Prostate gland (tissue), 1 donor: ENCODE measurements around the gene NAV2.

Experiments used
- POLR2A ChIP-seq: fragments of 450-650 bp; IDR thresholded peaks from one replicate; pipeline ENCODE4 v1.6.1; 2016; ENCODE audit warnings: antibody characterized with exemption, mild to moderate bottlenecking
- POLR2AphosphoS5 ChIP-seq: sonication (generic); formaldehyde crosslinking; IDR thresholded peaks from one replicate; pipeline ENCODE4 v1.6.1; 2017; ENCODE audit warnings: antibody characterized with exemption

DNA sequence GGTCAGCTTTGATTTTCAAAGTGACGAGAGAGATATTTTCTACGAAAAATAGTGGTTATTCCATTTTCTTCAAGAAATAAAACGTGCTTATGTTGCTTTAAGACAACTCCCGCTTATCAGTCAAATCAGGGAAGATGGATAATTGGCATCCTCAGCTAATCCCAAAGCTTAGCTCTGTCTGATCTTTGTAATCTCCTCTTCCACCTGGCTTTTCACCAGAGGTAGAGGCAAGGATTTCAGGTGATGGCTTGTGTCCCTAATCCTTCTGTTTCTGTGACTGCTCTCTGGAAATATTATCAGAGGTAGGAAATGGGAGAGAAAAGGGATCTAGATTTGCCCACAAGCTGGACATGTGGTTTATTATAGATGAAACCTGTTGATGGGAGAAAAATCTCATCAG lies 368.7 kb downstream of the NAV2 start:
- TF ChIP-seq POLR2A: no peak
- no peak for TF ChIP-seq POLR2AphosphoS5
